Measurements from ENCODE around the gene PARD3B.

Gene PARD3B, protein sequence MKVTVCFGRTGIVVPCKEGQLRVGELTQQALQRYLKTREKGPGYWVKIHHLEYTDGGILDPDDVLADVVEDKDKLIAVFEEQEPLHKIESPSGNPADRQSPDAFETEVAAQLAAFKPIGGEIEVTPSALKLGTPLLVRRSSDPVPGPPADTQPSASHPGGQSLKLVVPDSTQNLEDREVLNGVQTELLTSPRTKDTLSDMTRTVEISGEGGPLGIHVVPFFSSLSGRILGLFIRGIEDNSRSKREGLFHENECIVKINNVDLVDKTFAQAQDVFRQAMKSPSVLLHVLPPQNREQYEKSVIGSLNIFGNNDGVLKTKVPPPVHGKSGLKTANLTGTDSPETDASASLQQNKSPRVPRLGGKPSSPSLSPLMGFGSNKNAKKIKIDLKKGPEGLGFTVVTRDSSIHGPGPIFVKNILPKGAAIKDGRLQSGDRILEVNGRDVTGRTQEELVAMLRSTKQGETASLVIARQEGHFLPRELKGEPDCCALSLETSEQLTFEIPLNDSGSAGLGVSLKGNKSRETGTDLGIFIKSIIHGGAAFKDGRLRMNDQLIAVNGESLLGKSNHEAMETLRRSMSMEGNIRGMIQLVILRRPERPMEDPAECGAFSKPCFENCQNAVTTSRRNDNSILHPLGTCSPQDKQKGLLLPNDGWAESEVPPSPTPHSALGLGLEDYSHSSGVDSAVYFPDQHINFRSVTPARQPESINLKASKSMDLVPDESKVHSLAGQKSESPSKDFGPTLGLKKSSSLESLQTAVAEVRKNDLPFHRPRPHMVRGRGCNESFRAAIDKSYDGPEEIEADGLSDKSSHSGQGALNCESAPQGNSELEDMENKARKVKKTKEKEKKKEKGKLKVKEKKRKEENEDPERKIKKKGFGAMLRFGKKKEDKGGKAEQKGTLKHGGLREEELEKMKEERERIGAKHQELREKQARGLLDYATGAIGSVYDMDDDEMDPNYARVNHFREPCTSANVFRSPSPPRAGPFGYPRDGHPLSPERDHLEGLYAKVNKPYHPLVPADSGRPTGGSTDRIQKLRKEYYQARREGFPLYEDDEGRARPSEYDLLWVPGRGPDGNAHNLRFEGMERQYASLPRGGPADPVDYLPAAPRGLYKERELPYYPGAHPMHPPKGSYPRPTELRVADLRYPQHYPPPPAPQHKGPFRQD (N-terminal part only)

DNA sequence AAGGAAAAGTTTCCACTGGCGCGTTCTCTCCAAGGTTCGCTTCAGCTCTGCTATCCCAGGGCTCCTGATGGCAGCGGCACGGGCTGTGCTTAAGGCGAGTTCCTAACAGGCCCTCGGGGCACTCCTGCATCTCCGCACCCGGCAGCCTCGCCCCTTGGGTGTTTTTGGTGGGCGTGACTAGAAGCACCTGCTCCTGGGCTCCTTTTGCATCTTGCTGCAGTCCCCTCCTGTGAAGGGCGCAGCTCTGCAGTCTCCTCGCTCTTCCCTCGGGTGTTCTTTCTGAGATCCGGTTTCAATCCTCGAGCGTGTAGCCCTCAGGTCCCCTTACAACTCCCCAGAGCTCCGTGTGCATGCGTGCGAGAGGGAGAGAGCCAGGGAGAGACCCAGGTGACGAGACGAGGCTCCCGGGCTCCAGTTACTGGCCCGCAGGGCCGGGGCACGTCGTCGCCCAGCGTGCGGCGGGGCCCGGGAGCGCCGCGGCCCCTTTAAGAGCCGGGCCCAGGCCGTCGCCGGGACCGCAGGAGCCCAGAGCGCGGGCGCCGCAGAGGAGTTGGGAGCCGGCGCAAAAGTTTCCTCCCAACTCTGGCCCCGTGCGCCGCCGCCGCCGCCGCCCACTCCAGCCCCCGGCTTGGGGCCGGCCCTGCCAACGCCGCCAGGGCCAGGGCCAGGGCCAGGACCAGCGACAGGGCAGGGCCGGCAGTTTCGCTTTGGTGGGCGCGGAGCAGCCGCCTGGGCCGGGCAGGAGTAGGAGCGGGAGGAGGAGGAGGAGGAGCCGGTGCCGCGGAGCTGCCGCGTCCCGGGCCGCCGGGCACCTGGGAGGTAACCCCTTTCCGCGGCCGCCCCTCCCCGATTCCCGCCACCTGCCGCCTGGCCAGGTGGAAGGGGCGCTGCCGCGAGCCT, at the start of gene PARD3B:
Gene PARD3B, plus strand, starts transcription at position 515 of the 900 bp plus-strand sequence. CDS start 525 bp downstream, outside the sequence.
- FAIRE-seq (no peak), DNase-seq (ENCODE audit: low spot score) (peak; percentile 33)

DNA sequence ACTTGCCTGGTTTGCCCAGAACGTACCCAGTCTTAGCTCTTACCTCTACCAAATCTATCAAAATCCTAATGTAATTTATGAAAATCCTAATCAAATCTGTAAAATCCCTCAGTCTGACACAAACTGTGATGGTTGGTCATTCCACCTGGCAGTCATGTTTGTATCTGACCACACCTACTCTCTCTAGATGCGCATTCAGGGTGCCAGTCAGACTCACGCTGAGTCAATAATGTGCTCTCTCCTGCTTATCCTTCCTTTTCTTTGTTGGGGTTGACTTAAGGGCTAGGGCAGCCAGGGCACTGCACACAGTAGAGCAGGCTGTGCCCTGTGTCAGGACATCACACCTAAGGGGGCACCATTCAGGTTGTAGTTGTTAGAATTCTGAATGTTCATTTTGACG, 48.5 kb upstream of the PARD3B start:
- no peak for DNase-seq (ENCODE audit: low spot score)
- no peak for FAIRE-seq

DNA sequence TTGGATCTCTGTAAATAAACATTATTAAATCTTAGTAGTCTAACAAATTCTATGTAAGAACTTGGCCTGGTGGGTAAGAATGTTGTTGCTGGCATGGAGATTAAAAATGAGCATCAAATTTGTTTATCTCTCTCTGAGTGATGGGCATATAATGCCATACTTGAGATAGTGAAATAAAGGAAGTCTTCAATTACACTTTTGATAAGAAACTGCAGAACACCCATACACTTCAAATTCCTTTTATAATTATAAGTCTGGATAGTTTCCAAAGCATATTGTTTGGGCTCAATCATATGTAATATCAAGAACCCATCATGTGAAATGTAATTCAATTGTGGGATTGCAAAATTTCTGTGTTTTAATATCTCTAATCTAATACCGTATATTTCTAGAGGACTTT, 47.4 kb upstream of the PARD3B start:
- no peak for FAIRE-seq
- no peak for DNase-seq (ENCODE audit: low spot score)

DNA sequence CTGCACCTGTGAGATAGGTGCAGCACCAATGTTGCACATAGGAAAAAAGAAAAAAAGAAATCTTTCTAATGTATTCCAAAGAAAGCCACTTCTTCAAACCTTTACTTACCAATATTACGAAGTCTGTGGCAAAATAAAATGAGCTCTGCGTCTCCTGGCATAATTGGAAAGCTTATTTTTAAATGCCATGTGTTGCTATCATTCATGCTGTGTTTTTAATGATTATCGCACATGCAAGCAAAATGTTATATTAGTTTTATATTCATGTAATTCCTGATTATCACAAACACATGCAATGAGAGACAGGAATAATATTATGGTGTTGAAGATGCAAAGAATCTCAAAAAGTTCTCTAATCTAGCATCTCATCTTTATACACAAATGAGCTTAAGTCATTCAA, 47.0 kb upstream of the PARD3B start:
- DNase-seq (ENCODE audit: low spot score), result no peak
- no peak for FAIRE-seq

DNA sequence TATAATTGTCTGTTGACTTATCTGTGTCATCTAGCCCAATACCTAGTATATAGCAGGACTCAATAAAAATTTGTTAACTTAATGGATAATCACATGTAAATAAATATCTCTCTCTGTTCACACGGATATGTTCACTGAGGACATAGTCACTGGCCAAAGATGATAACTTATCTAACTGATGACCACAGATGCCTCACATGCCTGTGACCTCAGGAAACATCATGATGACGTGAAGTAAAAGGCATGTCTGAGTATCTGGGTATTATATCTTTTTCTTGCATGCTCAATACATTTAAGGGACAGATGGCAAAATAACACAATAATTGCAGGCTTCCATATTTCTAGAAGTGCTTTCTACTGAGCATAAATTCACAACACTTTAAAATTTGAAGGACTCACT, 41.4 kb upstream of the PARD3B start:
- no peak for FAIRE-seq
- peak; percentile 34 for DNase-seq (ENCODE audit: low spot score)

DNA sequence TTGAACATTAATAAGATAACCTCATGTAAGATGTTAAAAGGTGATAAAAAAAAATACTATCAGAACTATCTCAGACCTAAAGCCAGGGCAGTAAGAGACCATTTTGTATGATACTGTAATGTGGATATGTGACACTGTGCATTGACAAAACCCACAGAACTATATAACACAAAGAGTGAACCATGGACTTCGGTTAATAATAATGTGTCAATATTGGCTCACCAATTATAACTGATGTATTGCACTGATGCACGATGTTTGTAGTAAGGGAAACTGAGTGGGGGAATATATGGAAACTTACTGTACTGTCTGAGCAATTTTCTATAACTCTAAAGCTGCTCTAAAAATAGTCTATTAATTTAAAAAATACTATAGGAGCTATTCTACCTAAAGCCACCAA, 40.7 kb upstream of the PARD3B start:
- FAIRE-seq (no peak), DNase-seq (ENCODE audit: low spot score) (no peak)

DNA sequence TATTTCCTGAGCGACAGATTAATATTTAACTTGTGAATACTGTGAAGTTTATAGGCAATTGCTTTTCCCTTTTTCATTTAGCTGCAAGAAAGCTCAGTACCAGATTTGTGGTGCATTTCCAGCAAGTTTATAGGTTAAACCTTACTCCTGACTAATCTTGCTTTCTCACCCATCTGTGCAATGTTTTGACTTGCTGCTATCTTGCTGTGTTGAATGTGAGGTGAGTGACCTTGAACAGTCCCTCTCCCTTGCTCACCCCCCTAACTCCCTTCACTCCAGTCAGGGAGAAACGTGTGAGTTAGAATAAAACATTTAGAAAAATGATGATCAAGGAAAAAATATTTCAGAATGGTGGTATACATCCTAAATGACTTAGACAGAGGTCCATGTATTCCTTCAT, 39.8 kb upstream of the PARD3B start:
- DNase-seq (ENCODE audit: low spot score) (peak; percentile 70), FAIRE-seq (no peak)

DNA sequence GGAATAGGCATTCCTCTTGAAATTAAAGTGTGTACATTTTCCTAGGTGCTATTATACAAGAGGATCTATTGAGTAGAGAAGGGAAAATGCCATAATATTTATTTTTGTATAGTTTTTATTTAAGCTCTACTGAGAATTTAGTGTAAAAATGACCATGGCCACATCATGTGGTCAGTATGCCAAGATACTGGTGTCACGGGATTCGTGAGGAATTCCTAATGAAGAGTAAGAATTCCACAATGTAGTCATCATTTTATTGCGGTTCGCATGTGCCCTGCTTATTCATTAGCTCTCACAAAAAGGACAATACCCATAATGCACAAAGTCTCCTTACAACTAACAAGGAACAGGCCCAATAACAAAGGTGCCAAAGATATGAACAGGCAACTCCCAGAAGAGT, 39.3 kb upstream of the PARD3B start:
- peak; percentile 91 for FAIRE-seq

DNA sequence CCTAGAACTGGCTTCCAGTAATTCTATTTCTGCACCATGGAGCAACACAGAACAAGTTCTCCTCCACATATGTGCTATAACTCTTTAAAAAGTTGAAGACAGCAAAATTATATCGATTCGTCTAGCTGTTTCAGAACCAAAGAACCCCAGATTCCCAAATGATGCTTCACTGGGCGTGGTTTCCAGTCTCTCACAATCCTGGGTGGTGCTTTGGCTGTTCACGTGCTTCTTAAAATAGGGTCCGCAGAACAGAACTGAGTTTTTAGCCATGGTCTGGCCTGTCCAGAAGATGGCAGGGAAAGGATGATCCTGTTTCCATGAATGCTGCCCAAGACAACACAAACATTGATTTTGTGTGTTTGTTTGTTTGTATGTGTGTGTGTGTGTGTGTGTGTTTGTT, 37.6 kb upstream of the PARD3B start:
- no peak for FAIRE-seq
- no peak for DNase-seq (ENCODE audit: low spot score)

More for the DNA sequence above, 39.3 kb upstream of the PARD3B start:
- peak; percentile 77 for DNase-seq (ENCODE audit: low spot score)

DNA sequence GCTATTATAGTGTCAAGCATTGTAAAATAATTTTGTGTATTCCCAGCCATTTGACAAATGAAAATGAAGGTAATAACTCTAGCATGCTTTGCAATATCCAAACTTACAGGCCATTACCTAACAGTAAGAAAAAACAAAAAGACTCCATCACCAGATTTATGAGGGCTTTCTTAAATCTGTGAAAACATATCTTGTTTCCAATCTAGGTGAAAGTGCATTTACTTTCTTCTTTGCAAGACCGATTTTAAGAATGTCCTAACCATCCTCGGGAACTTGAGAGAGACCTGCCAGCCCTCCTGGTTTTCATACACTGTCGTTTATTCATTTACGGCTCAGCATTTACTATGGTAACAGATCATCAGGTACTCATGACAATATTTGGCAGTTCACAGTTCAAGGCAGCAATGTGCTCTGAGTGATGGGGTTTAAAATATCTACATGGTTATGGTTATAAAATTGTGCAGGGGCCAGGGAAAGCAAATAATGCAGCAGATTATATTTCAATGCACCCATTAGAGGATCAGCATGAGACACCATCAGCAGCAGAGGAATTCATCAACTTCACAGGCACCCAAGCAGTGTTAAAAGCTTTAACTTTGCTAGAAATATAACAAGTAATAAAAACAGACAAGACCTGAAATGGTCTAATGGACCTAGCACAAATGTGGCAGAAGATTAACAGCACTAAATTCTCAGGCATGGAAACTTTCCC, 34.4 kb upstream of the PARD3B start:
- FAIRE-seq, result no peak
- DNase-seq (ENCODE audit: low spot score), result no peak

DNA sequence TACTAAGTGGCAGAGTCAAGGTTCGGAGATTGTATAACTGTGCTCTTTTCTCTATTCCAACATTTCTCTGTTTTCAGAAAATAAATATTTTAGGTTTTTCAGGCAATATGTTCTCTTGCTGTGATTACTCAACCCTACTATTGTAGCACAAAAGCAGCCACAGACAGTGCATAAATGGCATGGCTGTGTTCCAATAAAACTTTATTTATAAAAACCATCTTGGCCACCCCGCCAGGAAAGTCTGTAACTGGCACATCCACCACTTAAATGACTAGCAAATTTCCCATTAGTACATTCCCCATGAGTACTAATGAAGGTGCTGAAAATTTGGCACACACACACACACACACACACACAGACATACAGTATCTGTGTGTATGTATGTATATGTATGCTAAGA, 30.8 kb upstream of the PARD3B start:
- FAIRE-seq, result no peak
- DNase-seq (ENCODE audit: low spot score), result no peak

DNA sequence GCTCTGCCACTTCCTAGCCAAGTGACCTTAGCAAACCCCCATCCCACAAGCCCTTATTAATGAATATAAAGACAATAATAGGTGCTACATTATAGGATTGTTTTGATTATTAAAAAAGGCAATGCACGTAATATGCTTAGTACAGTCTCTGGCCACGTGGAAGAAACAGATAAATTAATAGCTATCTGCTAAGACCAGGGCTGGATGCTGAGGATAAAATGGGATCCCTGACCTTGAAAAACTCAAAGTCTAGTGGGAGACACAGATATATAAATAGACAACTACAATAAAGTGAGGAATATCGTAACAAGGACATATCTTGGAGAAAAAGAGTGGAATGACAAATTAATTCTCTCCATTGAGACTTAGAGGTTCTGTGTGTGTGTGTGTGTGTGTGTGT, 29.9 kb upstream of the PARD3B start:
- DNase-seq (ENCODE audit: low spot score), result no peak
- no peak for FAIRE-seq

DNA sequence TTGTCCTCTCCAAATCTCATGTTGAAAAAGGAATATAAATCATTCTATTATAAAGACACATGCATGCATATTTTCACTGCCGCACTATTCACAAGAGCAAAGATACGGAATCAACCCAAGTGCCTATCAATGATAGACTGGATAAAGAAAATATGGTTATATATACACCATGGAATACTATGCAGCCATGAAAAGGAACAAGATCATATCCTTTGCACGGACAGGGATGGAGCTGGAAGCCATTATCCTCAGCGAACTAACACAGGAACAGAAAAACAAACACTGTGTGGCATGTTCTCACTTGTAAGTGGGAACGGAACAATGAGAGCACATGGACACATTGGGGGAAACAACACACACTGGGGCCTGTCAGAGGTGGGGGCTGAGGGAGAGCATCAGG, 28.1 kb upstream of the PARD3B start:
- DNase-seq (ENCODE audit: low spot score), result no peak

DNA sequence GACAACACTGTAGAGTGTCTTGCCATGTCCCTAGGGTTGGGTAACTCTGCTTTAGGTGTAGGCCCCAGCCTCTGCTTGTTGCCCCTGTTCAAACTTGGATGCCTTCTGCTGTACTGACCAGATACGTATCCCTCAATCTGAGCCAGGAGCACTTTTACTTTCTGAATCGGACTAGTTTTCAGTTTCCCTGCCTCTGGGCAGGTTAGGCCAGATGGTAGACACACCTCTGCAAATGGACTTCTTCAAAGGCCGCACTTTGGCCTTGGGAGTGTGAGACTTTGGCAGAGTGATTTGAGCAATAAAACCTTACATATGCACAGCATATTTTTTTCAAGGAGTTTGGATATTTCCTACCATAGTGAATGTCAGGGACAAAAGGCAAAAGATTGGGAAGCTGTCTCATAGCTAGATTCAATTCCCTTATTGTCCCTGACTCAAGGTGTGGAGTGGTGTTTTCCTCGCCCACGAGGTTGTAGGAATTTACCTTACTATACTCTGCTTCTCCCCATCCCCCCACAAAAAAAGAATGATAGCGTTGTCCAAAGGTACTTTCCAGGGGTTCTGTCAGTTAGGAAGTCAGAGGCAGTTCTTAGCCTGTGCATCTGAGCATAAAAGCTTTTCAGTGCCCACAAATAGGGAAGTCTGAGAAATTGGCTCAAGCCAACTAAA, 15.3 kb upstream of the PARD3B start:
- no peak for DNase-seq (ENCODE audit: low spot score)
- FAIRE-seq, result no peak

More for the DNA sequence above, 28.1 kb upstream of the PARD3B start:
- no peak for FAIRE-seq

DNA sequence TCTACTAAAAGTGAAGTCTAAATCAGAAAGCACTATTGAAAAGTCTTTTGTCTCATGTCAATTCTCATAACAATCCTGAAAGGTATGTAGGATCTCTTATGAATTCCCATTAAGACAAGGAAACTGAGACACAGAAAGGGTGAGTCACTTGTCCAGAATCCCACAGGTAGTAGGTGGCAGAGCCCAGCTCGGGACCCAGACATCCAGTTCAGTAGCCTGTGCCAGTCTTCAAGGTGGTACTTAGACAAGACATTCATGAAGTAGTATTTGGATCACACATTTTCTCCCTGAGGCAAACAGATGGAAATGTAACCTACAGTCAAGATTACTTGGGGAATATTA, 14.8 kb upstream of the PARD3B start:
- no peak for DNase-seq (ENCODE audit: low spot score)
- FAIRE-seq, result no peak

DNA sequence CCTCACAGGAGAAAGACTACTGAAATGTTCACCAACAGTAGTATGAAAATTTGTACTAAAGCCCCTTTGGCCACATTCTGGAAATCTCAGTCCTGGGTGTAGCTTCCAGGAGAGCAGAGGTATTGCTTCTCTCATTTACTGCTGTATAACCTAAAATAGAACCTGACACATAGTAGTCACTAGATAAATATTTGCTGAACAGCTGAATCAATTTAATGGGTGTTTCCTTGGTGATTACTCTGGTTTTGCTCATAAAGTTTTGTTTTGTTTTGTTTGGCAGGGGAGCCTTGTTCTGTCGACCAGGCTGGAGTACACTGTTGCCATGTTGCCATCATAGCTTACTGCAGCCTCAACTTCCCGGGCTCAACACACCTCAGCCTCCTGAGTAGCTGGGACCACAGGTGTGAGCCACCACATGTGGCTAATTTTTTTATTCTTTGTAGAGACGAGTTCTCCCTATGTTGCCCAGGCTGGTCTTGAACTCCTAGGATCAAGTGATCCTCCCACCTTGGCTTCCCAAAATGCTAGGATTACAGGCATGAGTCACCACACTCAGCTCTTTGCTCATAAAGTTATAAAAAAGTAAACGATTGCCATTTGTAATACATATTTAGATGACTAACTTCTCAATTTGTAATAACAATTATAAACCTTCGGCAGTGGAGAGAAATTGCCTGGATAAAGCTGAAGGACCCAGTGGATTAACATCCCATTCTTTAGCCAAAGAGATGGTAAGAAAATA, 11.5 kb upstream of the PARD3B start:
- FAIRE-seq, result no peak
- no peak for DNase-seq (ENCODE audit: low spot score)

DNA sequence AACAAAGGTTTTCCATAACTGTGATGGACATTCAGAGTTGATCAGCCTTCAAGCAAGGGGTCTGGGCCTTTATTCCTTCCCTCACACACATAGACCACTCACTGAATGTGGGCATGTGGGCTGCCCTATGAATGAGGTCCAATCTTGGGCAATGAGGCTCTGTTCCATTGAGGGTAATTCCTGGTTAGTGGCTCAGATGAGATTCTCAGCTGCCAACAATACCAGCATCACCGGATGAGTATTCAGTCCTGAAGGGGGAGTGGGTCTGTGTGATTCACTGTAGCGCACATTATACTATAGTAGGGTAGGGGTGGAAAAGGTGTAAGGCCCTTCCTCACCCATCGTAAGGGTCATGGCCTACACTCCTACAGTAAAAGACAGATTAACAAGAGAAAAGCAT, 9.9 kb upstream of the PARD3B start:
- FAIRE-seq, result no peak
- no peak for DNase-seq (ENCODE audit: low spot score)

DNA sequence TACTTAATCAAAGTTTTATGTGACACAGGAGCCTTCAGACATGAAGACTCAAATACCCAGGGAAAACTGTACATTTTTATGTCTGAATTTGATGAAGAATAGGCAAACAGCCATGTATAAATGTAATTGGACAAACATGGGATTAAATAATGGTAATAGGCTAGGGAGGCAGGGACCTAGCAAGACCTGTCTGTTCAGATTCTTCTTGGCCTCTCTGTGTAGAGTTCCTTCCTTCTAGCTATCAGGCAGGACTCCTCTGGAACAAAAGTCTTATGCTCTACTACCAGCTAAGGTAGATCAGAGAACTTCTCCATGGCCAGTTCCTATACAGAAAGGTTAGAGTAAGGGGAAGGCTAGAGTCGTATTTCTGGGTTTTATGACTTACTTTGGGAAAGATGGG, 9.5 kb upstream of the PARD3B start:
- no peak for DNase-seq (ENCODE audit: low spot score)
- no peak for FAIRE-seq

Measured in RCC 7860 (cell line).